Measurements from ENCODE around the gene SLC25A2.

The SLC25A2 gene

GRCh38 chr5:141260458-141261237 is 43.2 kb downstream of the SLC25A2 start:
- no peak for TF ChIP-seq EZH2phosphoT487 (conservative IDR thresholded peaks at IDR 0.05; ENCODE audit: low read length)
- TF ChIP-seq, protein P1, sequence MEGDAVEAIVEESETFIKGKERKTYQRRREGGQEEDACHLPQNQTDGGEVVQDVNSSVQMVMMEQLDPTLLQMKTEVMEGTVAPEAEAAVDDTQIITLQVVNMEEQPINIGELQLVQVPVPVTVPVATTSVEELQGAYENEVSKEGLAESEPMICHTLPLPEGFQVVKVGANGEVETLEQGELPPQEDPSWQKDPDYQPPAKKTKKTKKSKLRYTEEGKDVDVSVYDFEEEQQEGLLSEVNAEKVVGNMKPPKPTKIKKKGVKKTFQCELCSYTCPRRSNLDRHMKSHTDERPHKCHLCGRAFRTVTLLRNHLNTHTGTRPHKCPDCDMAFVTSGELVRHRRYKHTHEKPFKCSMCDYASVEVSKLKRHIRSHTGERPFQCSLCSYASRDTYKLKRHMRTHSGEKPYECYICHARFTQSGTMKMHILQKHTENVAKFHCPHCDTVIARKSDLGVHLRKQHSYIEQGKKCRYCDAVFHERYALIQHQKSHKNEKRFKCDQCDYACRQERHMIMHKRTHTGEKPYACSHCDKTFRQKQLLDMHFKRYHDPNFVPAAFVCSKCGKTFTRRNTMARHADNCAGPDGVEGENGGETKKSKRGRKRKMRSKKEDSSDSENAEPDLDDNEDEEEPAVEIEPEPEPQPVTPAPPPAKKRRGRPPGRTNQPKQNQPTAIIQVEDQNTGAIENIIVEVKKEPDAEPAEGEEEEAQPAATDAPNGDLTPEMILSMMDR (IDR thresholded peaks at IDR 0.05; ENCODE audit: insufficient read depth, low read length, poor library complexity, severe bottlenecking) = no peak
- Histone ChIP-seq H4K20me1 (ENCODE audit: low read depth, low read length) (no peaks in the 10 kb centered on the region), H3K27ac (ENCODE audit: low read depth, low read length) (no peak overlapping the region), H3K79me2 (ENCODE audit: insufficient read depth, low read length) (no peaks in the 10 kb centered on the region), H3K9me2 (replicated peaks; ENCODE audit: insufficient read depth, low read length) (no peaks in the 10 kb centered on the region), H3K9ac (ENCODE audit: low read length) (no peak overlapping the region), H3K4me2 (ENCODE audit: low read depth, low read length, poor library complexity, severe bottlenecking) (no peak overlapping the region), H2AFZ (ENCODE audit: low read depth, low read length, severe bottlenecking) (no peak overlapping the region), H3K36me3 (ENCODE audit: low read length) (no peaks in the 10 kb centered on the region), H3K27me3 (ENCODE audit: low read length) (no peaks in the 10 kb centered on the region), H3F3A (ENCODE audit: insufficient read depth) (no peaks in the 10 kb centered on the region), H3K9me3 (ENCODE audit: insufficient read depth, low read length) (peaks cover 56% of the 10 kb centered on the region), H3K4me3 (ENCODE audit: insufficient read depth, low read length, poor library complexity, severe bottlenecking) (no peak overlapping the region)

GRCh38 chr5:141258948-141259347 is 44.9 kb downstream of the SLC25A2 start:
- no peaks in the 10 kb centered on the region for H3F3A ChIP-seq (ENCODE audit: insufficient read depth)
- no peaks in the 10 kb centered on the region for H3K27me3 ChIP-seq (ENCODE audit: low read length)
- H3K36me3 ChIP-seq (ENCODE audit: low read length) = no peaks in the 10 kb centered on the region
- H3K9me3 ChIP-seq (ENCODE audit: insufficient read depth, low read length) = peaks cover 49% of the 10 kb centered on the region
- H3K79me2 ChIP-seq (ENCODE audit: insufficient read depth, low read length) = no peaks in the 10 kb centered on the region
- no peaks in the 10 kb centered on the region for H3K9me2 ChIP-seq (replicated peaks; ENCODE audit: insufficient read depth, low read length)
- no peak overlapping the region for H3K27ac ChIP-seq (ENCODE audit: low read depth, low read length)
- H3K4me2 ChIP-seq (ENCODE audit: low read depth, low read length, poor library complexity, severe bottlenecking) = no peak overlapping the region
- H4K20me1 ChIP-seq (ENCODE audit: low read depth, low read length) = no peaks in the 10 kb centered on the region
- no peak overlapping the region for H3K4me3 ChIP-seq (ENCODE audit: insufficient read depth, low read length, poor library complexity, severe bottlenecking)
- no peak overlapping the region for H3K9ac ChIP-seq (ENCODE audit: low read length)
- no peak for TF ChIP-seq EZH2phosphoT487 (conservative IDR thresholded peaks at IDR 0.05; ENCODE audit: low read length)
- TF ChIP-seq, protein P1 (IDR thresholded peaks at IDR 0.05; ENCODE audit: insufficient read depth, low read length, poor library complexity, severe bottlenecking) = no peak
- H2AFZ ChIP-seq (ENCODE audit: low read depth, low read length, severe bottlenecking) = no peak overlapping the region

- Histone ChIP-seq H3F3A (ENCODE audit: insufficient read depth) (no peaks in the 10 kb centered on the region), H3K9me2 (replicated peaks; ENCODE audit: insufficient read depth, low read length) (no peaks in the 10 kb centered on the region), H3K79me2 (ENCODE audit: insufficient read depth, low read length) (no peaks in the 10 kb centered on the region), H3K27ac (ENCODE audit: low read depth, low read length) (no peak overlapping the region), H3K27me3 (ENCODE audit: low read length) (no peaks in the 10 kb centered on the region), H3K4me3 (ENCODE audit: insufficient read depth, low read length, poor library complexity, severe bottlenecking) (no peak overlapping the region), H3K36me3 (ENCODE audit: low read length) (no peaks in the 10 kb centered on the region), H4K20me1 (ENCODE audit: low read depth, low read length) (no peaks in the 10 kb centered on the region), H3K9me3 (ENCODE audit: insufficient read depth, low read length) (peaks cover 51% of the 10 kb centered on the region), H3K9ac (ENCODE audit: low read length) (no peak overlapping the region), H3K4me2 (ENCODE audit: low read depth, low read length, poor library complexity, severe bottlenecking) (no peak overlapping the region), H2AFZ (ENCODE audit: low read depth, low read length, severe bottlenecking) (no peak overlapping the region)
- TF ChIP-seq, protein P1 (IDR thresholded peaks at IDR 0.05; ENCODE audit: insufficient read depth, low read length, poor library complexity, severe bottlenecking) = no peak
- no peak for TF ChIP-seq EZH2phosphoT487 (conservative IDR thresholded peaks at IDR 0.05; ENCODE audit: low read length)
These were observed 45.4 kb downstream of the SLC25A2 start for GRCh38 chr5:141258464-141258863.

Measured in SU-DHL-6 (cell line).